HG03066 (cell line): ENCODE data around the gene DAG1.

Experiments
- ATAC-seq: cut with Tn5 transposase; IDR thresholded peaks from one replicate; pipeline ENCODE4 v1.9.1; 2021; ENCODE audit warnings: low read depth; ENCODE audit not compliant: unreplicated experiment

Gene DAG1

DNA sequence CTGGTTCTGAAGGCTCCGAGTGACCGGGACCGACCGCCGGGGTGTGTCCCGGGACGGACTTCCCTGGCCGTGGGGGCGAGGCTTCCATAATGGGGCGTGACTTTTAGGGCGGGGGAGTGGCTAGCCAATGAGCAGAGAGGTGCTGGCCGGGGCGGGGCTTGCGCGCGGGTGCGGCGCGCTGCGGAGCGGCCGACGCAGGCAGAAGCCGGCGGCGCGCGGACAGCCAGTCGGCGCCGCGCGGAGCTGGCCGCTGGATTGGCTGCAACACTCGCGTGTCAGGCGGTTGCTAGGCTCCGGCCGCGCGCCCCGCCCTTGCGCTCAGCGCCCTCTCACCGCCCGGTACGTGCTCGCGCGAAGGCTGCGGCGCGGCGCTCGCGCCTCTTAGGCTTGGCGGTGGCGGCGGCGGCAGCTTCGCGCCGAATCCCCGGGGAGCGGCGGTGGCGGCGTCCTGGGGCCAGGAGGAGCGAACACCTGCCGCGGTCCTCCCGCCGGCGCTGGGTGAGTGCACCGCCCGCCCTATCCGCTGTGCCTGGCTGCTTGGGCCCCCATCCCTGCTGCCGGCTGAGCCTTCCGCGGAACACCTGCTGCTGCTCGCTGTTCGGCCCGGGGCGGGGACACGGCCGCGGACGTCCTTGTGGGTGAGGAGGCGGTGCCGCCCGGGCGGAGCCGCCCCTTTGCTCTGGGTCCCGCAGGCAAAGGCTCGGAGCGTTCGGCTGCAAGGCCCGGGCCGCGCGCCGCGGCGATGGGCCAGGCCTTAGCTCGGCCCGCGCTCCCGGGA is at the start of gene DAG1:
Gene DAG1 (plus strand): TSS at position 332 of the 778 bp plus-strand sequence. CDS start 40,268 bp downstream, outside the sequence.
- peak; percentile 73 for ATAC-seq

DNA sequence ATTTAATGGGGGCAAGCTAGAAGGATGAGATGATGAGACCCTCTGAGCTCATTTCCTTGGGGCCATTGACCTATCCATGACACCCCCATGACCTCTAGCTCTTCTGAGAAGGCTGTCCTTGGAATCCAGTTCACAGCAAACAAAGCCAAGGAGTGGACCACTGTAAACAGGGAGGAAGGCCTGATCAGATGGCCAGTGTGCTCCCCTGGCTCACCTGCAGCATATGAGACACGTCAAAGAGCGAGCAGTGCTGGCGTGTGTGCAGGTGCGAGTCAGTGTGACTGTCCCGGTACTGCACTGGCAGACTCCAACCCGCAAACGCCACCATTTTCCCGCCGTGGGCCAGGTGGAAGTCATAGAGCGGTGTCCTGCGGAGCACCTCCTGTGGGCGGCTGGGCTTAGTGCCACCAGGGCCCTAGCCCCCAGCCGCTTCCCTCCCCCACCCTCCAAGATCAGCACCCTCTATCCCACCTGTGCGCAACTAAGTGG is 48.1 kb upstream of the DAG1 start:
- no peak for ATAC-seq

DNA sequence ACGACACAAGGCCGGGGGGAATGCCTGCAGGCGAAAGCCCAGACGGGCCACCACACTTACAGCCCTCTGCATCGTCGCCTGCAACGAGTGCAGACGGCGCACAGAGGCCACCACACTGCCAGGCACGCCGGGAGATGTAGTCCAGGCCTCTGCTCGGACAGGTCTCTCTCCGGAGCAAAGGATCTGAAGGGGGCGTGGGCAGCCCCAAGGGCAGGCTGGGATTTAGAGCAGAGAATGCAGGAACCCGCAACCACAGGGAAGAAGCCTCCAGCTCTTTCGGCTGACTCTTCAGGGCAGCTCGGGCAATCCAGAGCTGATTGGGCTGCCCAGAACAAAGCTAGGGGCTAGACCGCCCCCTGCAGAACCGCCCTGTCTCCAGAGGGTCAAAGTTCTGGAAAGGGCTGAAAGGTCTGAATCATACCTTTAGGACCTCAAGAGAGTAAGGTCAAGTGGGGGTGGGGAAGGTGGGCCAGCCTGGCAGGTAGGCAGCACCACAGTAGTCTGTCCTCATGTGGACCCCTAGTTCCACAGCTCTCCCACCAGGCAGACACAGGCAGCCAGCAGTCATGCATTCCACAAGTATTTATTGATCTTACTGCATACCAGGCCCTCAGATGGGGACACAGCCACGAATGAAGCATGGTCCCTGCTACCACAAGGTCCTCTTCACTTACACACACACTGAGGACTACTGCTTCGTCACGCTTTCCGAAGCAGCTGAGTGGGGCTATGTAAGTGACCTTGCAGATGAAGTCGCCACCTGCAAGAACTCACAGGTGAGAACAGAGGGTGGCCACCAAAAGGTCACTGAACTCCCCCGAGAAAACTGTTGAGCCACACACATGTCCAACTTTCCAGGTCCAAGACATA is 47.5 kb upstream of the DAG1 start, which contains the start of gene AMT:
Gene AMT (minus strand): TSS at position 95 of the 870 bp plus-strand sequence. CDS start 23 bp downstream, at position 72.
- no peak for ATAC-seq

DNA sequence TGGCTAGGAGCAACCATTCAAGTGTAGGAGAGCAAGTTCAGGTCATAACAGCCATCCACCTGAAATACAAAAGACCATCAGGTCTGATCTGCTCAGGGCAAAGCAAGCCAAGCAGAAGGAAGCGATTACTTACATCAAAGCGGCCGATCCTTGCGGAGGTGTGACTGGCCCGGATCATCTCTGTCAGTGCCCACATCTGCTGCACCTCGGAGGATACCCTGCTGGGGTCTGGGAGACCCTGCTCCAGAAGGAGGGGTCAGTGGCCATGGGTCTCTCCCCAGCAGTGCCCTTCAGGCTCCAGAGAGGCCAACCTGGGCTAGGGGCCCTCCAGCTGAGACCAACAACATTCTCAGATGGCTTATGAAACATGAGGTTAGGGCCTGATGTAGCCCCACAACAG is 45.3 kb upstream of the DAG1 start:
- ATAC-seq = no peak

DNA sequence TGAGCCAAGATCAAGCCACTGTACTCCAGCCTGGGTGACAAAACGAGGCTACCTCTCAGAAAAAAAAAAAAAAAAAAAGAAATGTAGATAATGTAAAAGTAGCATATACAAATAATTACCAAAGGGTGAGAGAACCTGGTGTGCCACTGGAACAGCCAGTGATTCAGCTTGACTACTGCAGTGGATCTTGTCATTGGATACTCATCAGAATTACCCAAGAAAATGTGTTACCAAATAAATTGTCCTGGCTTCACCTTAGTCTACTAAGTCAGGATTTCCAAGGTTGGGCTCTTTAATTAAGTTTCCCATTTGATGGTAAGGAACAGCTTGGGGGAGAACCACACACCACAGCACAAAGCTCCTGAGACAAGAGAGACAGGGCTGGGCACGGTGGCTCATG is 42.5 kb upstream of the DAG1 start:
- no peak for ATAC-seq

DNA sequence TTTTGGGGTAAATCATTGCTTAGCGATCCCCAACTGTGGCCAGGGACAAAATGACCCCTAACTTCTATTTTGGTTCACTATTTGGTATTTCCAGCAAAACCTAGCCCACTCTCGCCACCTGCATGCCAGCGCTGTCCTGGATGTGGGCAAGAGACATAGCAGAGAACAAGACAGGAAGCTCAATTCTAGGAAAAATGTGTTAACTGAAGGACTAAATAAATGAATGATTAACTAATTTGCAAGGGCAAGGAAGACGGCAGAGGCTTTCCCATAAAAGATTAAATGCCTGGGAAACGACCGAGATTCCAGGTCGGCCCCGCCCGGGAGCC is 41.4 kb upstream of the DAG1 start:
- ATAC-seq = no peak

DNA sequence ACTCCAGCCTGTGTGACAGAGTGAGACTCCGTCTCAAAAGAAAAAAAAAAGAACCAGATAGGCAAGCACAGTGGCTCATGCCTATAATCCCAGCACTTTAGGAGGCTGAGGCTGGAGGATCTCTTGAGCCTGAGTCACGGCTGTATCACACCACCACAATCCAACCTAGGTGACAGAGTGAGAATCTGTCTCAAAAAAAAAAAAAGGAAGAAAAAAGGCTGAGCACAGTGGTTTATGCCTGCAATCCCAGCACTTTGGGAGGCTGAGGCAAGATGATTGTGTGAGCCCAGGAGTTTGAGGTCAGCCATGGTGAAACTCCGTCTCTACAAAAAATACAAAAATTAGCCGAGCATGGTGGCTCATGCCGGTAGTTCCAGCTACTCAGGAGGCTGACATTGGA is 35.3 kb upstream of the DAG1 start:
- ATAC-seq = no peak

DNA sequence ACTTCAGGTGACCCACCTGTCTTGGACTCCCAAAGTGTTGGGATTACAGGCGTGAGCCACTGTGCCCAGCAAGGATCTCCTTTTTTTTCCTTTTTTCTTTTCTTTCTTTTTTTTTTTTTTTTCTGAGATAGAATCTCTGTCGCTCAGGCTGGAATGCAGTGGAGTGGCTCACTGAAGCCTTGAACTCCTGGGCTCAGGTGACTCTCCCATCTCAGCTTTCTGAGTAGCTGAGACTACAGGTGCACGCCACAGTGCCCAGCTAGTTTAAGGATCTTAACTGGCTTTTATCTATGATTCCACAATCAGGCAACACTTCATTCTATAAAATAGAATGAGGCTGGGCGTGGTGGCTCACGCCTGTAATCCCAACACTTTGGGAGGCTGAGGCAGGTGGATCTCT is 24.7 kb upstream of the DAG1 start:
- ATAC-seq = no peak

DNA sequence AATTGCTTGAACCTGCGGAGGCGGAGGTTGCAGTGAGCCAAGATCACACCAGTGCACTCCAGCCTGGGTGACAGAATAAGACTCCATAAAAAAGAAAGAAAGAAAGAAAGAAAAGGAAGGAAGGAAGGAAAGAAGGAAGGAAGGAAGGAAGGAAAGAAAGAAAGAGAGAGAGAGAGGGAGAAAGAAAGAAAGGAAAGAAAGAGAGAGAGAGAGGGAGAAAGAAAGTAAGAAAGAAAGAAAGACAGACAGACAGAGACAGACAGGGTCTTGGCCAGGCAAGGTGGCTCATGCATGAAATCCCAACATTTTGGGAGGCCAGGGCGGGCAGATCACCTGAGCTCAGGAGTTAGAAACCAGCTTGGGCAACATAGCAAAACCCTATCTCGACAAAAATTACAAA is 16.4 kb upstream of the DAG1 start:
- no peak for ATAC-seq

DNA sequence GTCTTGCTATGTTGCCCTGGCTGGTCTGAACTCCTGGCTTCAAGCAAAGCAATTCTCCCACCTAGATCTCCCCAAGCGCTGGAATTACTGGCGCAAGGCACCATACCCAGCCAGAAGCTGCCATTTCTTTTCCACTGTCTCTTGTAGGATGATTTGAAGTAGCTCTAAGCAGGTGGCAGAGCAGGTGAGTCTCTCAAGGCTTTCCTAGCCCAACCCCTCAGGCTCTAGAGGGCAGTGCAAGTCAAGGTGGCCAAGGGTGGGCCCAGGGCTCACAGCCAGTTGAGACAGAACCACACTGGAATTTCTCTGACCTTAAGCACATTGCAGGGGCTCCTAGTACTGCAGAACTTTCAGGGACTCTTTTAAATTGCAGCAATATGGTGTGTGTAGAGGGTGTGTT is 15.6 kb upstream of the DAG1 start:
- ATAC-seq = no peak

DNA sequence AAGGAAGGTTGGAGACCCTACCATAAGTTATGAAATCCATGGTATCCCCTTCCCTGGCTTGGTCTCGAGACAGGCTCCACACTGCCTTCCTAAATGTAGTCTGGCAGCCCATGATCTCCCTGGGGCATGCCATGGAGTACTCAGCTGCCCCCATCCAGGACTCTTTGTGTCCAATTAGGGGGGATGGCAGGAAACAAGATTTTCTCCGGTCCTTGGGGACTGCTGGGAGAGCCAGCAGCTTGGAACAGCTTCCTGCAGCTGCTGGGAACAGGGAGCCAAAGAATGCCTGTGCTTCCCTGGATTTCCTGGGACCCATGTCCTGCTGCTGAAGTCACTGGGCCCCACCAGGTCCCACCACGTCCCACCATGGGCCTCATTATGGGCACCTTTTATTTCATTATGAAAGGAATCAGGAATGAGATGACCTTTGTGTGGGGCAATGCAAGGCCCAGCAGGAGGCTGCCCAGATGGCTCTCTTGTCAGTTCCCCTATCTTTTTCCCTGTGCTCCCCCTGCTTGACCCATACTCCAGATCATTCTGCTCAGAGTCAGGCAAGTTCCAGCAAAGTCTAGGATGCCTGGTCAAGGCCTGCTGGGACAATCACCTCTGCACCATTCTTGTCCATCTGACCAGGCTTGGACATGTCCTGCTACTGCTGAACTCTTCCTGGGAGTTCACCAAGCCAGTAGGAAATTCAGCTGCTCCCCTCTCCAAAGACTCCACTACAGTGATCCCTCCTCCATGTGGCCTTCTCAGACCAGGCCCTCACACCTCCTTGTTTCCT is 15.0 kb upstream of the DAG1 start:
- ATAC-seq = no peak

DNA sequence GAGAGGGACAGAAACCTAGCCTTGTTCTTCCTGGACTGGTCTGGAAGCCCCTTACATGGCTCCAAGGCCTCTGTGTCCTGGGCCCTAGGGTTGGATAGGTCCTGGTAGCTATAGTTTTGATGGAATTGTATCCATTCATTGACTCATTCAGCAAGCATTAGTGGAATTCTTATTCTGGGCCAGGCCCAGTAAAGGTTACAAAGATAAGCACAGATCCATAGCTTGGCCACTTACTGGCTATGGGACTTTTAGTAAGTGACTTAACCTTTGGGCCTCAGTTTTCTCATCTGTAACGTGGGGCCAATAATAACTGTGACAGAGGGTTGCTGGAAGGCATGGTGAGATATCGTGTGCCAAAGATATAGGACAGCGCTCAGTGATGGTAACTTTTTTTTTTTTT is 13.6 kb upstream of the DAG1 start:
- ATAC-seq = no peak

DNA sequence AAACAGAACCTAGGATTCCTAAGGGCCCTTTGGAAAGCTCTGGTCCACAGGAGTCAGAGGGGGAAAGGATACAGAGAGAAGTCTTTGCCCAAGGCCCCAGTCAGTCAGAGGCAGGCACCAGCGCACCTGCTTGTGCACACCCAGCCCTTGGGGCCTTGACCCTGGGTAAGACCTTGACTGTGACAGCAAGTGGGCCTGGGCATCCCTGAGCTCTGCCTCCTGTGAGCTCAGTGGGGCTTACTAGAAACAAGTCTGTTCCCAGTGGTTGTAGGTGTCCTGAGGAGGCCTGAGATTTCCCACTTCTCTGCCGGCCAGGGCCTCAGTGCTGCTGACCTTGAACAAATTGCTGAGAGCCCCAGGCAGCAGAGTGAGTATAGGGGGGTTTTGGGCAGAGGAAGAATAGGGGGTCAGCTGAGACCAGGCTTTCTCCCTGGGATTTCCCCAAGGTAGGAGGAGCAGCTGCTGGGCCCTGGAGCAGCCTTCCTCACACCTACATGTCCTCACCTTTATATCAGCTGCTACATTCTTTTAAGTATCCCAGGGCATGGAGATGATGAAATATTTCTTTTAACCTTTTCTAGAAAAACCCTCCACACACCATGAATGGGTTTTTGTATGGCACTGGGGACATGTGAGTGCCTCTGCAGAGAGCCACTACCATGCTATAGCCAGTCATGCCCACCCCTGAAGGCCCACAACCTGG is 9.7 kb upstream of the DAG1 start:
- no peak for ATAC-seq

DNA sequence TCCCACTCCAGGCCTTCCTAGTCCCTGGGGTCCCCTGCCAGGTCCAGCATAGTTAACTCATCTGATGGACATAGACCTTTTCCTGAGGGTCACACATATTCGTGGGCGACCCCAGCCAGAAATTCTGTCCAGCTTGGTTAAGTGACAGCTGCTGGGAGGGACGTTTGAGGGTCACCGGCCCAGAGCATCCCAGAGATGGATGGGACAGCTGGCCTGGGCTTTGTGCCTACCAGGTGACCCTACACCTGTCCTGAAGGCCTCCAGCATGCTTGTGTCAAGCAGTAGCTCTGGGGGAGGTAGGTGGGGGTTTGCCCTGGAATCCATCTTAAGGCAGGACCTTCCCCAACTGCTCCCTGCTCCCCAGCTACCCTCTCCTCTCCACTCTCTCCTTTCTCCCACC is 9.1 kb upstream of the DAG1 start:
- ATAC-seq = no peak

DNA sequence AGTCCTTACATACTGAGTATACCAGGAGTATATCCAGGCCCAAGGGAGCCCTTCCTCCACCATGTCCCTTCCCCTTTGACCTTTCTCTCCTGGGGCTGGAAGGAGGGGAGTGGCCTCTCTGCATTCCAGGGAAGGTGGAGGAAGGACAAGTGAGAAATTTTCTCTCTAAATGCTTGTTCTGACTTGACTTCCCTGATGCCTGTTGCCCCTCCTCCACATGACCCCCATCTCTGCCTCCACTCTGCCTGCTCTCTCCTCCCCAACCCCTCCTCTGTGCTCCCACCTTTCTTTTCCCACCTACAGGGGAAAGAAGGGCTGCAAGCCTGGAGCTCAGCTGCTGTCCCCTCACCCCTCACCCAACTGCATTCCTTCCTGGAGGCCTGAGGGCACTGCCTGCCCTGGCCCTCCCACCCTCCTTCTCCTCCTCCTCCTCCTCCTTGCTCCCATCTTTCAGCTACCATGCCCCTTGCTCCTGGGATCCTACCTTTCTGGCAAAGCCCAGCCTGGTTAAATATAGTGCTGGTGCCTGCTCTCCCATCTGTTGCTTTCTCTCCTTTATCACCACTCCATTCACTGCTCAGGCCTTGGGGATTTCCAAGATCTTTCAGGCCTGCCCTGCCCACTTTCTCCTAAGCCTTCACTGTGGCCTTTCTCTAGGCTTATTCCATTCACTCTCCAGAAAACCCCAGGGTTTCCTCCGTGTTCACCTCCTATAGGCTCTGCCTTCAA is 8.5 kb upstream of the DAG1 start:
- no peak for ATAC-seq

DNA sequence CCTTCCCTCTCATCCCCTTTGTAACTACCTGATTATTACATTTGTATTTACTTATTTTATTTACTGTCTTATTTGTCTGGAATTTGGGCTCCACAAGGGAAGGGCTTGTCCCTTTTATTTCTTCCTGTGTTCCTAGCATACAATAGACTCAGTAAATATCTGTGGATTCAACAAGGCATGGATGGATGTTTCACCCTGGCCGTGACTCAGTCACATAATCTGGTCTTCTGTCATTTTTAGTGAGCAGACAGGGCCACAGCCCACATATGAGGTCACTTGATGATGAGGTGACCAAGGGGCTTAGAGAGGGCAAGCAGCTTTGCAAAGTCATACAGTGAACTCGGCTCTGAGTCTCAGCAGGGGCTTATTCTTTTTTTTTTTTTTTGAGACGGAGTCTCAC is 7.8 kb upstream of the DAG1 start:
- ATAC-seq = no peak

DNA sequence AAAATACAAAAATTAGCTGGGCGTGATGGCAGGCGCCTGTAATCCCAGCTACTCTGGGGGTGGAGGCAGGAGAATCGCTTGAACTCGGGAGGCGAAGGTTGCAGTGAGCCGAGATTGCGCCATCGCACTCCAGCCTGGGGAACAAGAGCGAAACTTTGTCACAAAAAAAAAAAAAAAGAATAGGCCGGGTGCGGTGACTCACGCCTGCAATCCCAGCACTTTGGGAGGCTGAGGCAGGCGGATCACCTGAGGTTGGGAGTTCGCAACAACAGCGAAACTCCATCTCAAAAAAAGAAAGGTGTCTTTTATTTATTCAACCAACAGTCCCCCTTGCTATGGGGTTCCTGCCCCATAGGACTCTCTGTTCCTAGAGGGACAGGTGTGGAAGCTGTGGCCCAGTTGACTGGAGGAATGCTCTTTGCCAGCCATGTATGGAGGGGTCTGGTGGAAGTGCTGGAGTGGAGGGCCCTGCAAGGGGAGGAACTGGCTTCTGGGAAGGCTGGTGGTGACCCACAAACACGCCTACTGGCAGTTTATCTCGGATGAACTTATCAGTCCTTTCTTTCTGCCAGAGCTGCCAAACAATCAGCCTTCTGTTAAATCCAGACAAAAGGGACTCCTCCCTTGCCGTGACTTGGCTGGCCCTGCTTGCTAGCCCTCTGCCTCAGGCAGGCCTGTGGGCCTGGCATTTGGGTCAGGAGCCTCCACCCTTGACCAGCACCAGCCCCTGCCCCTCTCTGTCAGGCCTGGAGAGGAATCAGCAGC is 4.6 kb upstream of the DAG1 start:
- no peak for ATAC-seq

DNA sequence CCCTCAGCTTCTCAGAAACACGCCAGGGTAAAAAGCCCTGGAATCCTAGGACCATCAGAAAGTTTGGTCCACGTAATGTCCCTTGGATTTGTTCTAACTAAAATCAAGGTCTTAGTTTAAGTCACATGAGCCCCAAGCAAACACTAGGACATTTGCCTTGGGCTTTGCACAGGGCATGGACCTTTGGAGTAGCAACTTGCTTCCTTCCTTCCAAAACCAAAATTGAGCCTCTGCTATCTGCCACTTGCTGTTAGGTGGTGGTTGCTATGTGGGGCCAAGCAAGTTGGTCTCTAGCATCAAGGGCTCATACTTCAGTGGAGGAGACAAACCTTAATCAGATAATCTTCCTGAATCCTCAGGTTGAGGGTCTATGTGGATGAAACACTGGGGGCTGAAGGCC is 4.0 kb upstream of the DAG1 start:
- no peak for ATAC-seq
